Cardiac fibroblast (primary cell): ENCODE data around the gene C1orf226.

Experiments used
- DNase-seq, 2 donors: peaks; one replicate each; pipeline versions ENCODE4 v3.0.0 to v3.0.0-alpha.2; 2010; ENCODE audit warnings: low read depth in 2 of 2
- H3K4me3 ChIP-seq, 2 donors: replicated peaks in 1 of 2; 1 replicate in 1 of 2; 2 replicates in 1 of 2; pipeline ENCODE4 v1.5.1; 2011; ENCODE audit warnings: low read depth in 2 of 2, low read length in 2 of 2, mild to moderate bottlenecking in 2 of 2, moderate library complexity in 1 of 2
- TF ChIP-seq, protein P1 (sequence below): IDR thresholded peaks from one replicate; pipeline ENCODE4 v1.5.1; 2011; ENCODE audit warnings: low read depth, mild to moderate bottlenecking, low read length, inconsistent platforms

Gene C1orf226

GRCh38 chr1:162387226-162388082 lies 5.9 kb downstream of the C1orf226 start:
- no peak for DNase-seq
- TF ChIP-seq, protein P1, sequence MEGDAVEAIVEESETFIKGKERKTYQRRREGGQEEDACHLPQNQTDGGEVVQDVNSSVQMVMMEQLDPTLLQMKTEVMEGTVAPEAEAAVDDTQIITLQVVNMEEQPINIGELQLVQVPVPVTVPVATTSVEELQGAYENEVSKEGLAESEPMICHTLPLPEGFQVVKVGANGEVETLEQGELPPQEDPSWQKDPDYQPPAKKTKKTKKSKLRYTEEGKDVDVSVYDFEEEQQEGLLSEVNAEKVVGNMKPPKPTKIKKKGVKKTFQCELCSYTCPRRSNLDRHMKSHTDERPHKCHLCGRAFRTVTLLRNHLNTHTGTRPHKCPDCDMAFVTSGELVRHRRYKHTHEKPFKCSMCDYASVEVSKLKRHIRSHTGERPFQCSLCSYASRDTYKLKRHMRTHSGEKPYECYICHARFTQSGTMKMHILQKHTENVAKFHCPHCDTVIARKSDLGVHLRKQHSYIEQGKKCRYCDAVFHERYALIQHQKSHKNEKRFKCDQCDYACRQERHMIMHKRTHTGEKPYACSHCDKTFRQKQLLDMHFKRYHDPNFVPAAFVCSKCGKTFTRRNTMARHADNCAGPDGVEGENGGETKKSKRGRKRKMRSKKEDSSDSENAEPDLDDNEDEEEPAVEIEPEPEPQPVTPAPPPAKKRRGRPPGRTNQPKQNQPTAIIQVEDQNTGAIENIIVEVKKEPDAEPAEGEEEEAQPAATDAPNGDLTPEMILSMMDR = no peak
- H3K4me3 ChIP-seq = no peak overlapping the region

GRCh38 chr1:162388083-162388594 lies 6.6 kb downstream of the C1orf226 start:
- H3K4me3 ChIP-seq = no peak overlapping the region
- no peak for DNase-seq
- TF ChIP-seq, protein P1 = no peak

DNA sequence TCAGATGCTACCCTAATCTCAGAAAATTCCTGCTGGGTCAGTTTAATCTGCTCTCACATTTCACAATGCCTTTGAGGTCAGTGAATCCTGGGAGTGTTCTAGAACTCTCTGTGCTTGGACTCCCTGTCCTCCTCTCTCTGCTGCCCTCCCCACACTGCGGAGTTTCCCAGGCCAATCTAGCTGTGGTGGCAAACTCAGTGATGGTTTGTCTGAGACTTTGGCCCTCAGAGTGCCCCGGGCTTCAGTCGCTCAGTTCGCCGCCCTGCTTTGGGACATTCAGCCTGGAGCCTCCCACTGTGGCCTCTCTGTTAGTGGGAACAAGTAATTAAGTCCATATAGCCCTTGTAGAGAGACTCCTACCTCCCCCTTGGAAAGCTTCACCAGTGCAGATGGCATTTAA lies 7.1 kb downstream of the C1orf226 start:
- TF ChIP-seq, protein P1 = no peak
- no peak overlapping the region for H3K4me3 ChIP-seq
- DNase-seq = peak; percentile 58 to 62

GRCh38 chr1:162389021-162389818 lies 7.7 kb downstream of the C1orf226 start:
- TF ChIP-seq, protein P1 = no peak
- H3K4me3 ChIP-seq = no peak overlapping the region
- peak in 1 of 2 donors; percentile 78 for DNase-seq

GRCh38 chr1:162389971-162390370 lies 8.4 kb downstream of the C1orf226 start:
- DNase-seq = no peak
- TF ChIP-seq, protein P1 = no peak
- H3K4me3 ChIP-seq = no peak overlapping the region

GRCh38 chr1:162390396-162391185 lies 9.1 kb downstream of the C1orf226 start:
- TF ChIP-seq, protein P1 = no peak
- no peak for DNase-seq

More at GRCh38 chr1:162390396-162391185, 9.1 kb downstream of the C1orf226 start:
- H3K4me3 ChIP-seq = no peak overlapping the region
